CD4-positive, CD25-positive, alpha-beta regulatory T cell (primary cell): Measurements from ENCODE around the gene BTRC. TPM values are rescaled to one million over a fixed set of nuclear protein-coding genes. Genes with fewer than 3 reads are reported as not detected.
A peak's percentile ranks its signal among the peaks of the same experiment; 100 is the strongest.

Source experiments
- ATAC-seq, 2 donors: fragments of 150-1000 bp; cut with Tn5 transposase; one replicate each; pipeline ENCODE4 v1.10.0; 2021; ENCODE audit warnings: low read depth in 2 of 2, moderate number of reproducible peaks in 2 of 2, moderate library complexity in 1 of 2
- DNase-seq, 3 donors: peaks; one replicate each; pipeline versions ENCODE4 v3.0.0 to v3.0.0-alpha.2; 2012 to 2022; ENCODE audit warnings: mixed read lengths in 1 of 3
- H3K27ac ChIP-seq: one replicate; pipeline ENCODE4 v1.7.0; 2013; ENCODE audit warnings: mild to moderate bottlenecking, low read length; ENCODE audit not compliant: insufficient read depth, poor library complexity, severe bottlenecking
- H3K27me3 ChIP-seq: one replicate; pipeline ENCODE4 v1.7.0; 2013; ENCODE audit warnings: low read length; ENCODE audit not compliant: control insufficient read depth, insufficient read depth
- H3K36me3 ChIP-seq: one replicate; pipeline ENCODE4 v1.7.0; 2013; ENCODE audit warnings: mild to moderate bottlenecking, low read length, moderate library complexity; ENCODE audit not compliant: control insufficient read depth, insufficient read depth
- H3K4me1 ChIP-seq: 2 replicates; pipeline ENCODE4 v1.7.0; 2013; ENCODE audit warnings: mild to moderate bottlenecking, low read length; ENCODE audit not compliant: insufficient read depth, control insufficient read depth, poor library complexity, severe bottlenecking
- H3K4me3 ChIP-seq: one replicate; pipeline ENCODE4 v1.7.0; 2013; ENCODE audit warnings: low read depth, mild to moderate bottlenecking, low read length, moderate library complexity
- H3K9me3 ChIP-seq, 2 experiments: 1 replicate in 1 of 2; 2 replicates in 1 of 2; pipeline ENCODE4 v1.7.0; 2013; ENCODE audit warnings: low read length in 2 of 2, mild to moderate bottlenecking in 1 of 2, moderate library complexity in 1 of 2; ENCODE audit not compliant: control insufficient read depth in 2 of 2
- H3K27ac Mint-ChIP-seq, 3 donors: one replicate each; pipeline ENCODE4 v1.8.0; 2020 to 2022; ENCODE audit warnings: mild to moderate bottlenecking in 3 of 3, mixed read lengths in 3 of 3, moderate library complexity in 2 of 3
- H3K27me3 Mint-ChIP-seq: one replicate; pipeline ENCODE4 v1.8.0; 2022; ENCODE audit warnings: mild to moderate bottlenecking, mixed read lengths
- H3K36me3 Mint-ChIP-seq: one replicate; pipeline ENCODE4 v1.8.0; 2020; ENCODE audit warnings: mixed read lengths
- H3K4me1 Mint-ChIP-seq, 4 donors: one replicate each; pipeline ENCODE4 v1.8.0; 2020 to 2022; ENCODE audit warnings: mixed read lengths in 4 of 4, mild to moderate bottlenecking in 1 of 4
- H3K4me3 Mint-ChIP-seq, 4 donors: one replicate each; pipeline ENCODE4 v1.8.0; 2020 to 2022; ENCODE audit warnings: mild to moderate bottlenecking in 4 of 4, mixed read lengths in 4 of 4, moderate library complexity in 3 of 4
- H3K9me3 Mint-ChIP-seq, 7 donors: one replicate each; pipeline ENCODE4 v1.8.0; 2020 to 2022; ENCODE audit warnings: mixed read lengths in 7 of 7, mild to moderate bottlenecking in 3 of 7, moderate library complexity in 2 of 7
- polyA plus RNA-seq, 4 donors: library from polyadenylated mRNA; unstranded; fragments of 300-500 nt; fragmentation: Illumina TruSeq; gene quantifications; one replicate each; pipeline ENCODE4 v1.2.3, GENCODE V29; 2021
- total RNA-seq: library from RNA; stranded (reverse); gene quantifications from one replicate; pipeline ENCODE4 v1.2.3, GENCODE V29; 2022

The BTRC gene
- total RNA-seq = 17.8 TPM
- polyA plus RNA-seq = 1 to 10 TPM; 6.1 to 9.6 (median 8.1) TPM

DNA sequence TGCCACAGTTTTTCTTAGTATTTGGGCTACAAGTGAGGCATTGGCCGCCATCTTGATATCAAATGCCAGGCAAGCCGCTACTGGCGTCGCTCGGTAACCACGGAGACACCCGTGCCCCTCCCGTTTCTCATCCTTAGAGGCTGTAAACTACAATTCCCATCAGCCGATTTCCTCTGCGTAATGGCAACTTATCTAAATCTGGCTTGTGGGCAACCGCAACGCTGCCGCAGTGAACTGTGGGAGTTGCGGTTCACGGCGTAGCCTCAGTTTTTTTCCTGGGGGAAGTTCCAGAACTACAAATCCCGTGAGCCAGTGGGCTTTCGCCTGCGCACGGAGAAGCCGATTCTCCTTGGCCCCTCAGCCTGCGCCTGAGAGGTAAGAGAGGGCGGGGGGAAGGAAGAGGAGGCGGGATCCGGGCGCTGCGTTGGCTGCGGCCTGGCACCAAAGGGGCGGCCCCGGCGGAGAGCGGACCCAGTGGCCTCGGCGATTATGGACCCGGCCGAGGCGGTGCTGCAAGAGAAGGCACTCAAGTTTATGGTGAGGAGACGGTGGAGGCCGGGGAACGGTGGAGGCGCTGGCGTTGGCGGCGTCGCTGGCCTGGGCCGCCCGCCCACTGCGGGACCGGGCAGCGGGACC is at the start of gene BTRC:
BTRC (plus strand) TSS at position 474 of the 636 bp plus-strand sequence; CDS start at position 490, 16 bp downstream.
- Mint-ChIP-seq H3K9me3 (peaks cover 0 to 4% (median 0%) of the 10 kb centered on the region in 7 donors), H3K4me3 (peak within 1 kb of the TSS; percentile 93 to 99 (median 97))
- no peaks in the 10 kb centered on the region for H3K36me3 ChIP-seq

DNA sequence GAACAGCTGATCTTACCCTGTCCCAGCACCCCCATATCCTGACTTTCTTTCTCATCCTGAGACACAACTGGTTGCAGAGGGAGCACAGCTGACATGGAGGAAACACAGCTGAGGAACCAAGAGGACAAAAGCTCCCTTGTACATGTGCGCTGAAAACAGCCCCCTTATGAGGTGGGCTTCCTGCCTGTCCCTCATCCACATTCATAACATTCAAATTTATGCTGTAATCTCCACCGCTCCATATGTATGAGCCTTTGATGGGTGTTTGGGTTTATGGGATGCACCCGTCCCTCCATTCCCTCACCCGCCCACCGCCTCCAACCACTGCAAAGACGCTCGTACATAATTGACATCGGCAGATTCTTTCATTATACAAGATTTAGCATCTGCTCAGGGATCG is 49.6 kb upstream of the BTRC start:
- H3K27ac Mint-ChIP-seq = no peak overlapping the region
- H3K27me3 Mint-ChIP-seq = peaks cover 80% of the 10 kb centered on the region
- no peaks in the 10 kb centered on the region for H3K4me1 ChIP-seq
- no peak overlapping the region for H3K4me3 Mint-ChIP-seq
- H3K9me3 Mint-ChIP-seq = no peaks in the 10 kb centered on the region
- no peak overlapping the region for H3K4me3 ChIP-seq
- no peaks in the 10 kb centered on the region for H3K36me3 ChIP-seq
- H3K27ac ChIP-seq = no peak overlapping the region
- no peak for ATAC-seq
- DNase-seq = no peak
- H3K36me3 Mint-ChIP-seq = no peaks in the 10 kb centered on the region
- H3K27me3 ChIP-seq = peaks cover 9% of the 10 kb centered on the region
- H3K9me3 ChIP-seq = no peaks in the 10 kb centered on the region
- no peaks in the 10 kb centered on the region for H3K4me1 Mint-ChIP-seq

More for the DNA sequence above, at the start of gene BTRC:
- peaks cover 10% of the 10 kb centered on the region for H3K4me1 ChIP-seq
- no peaks in the 10 kb centered on the region for H3K9me3 ChIP-seq
- peak within 1 kb of the TSS; percentile 85 for H3K27ac ChIP-seq
- H3K4me3 ChIP-seq = peak within 1 kb of the TSS; percentile 87
- H3K4me1 Mint-ChIP-seq = peaks cover 19 to 41% (median 28%) of the 10 kb centered on the region in 4 donors
- ATAC-seq = peak; percentile 93 to 94
- peaks cover 22% of the 10 kb centered on the region for H3K27me3 Mint-ChIP-seq
- H3K27ac Mint-ChIP-seq = peak within 1 kb of the TSS; percentile 97
- peaks cover 13% of the 10 kb centered on the region for H3K36me3 Mint-ChIP-seq
- DNase-seq = peak; percentile 95 to 100 (median 98)
- peaks cover 10% of the 10 kb centered on the region for H3K27me3 ChIP-seq

DNA sequence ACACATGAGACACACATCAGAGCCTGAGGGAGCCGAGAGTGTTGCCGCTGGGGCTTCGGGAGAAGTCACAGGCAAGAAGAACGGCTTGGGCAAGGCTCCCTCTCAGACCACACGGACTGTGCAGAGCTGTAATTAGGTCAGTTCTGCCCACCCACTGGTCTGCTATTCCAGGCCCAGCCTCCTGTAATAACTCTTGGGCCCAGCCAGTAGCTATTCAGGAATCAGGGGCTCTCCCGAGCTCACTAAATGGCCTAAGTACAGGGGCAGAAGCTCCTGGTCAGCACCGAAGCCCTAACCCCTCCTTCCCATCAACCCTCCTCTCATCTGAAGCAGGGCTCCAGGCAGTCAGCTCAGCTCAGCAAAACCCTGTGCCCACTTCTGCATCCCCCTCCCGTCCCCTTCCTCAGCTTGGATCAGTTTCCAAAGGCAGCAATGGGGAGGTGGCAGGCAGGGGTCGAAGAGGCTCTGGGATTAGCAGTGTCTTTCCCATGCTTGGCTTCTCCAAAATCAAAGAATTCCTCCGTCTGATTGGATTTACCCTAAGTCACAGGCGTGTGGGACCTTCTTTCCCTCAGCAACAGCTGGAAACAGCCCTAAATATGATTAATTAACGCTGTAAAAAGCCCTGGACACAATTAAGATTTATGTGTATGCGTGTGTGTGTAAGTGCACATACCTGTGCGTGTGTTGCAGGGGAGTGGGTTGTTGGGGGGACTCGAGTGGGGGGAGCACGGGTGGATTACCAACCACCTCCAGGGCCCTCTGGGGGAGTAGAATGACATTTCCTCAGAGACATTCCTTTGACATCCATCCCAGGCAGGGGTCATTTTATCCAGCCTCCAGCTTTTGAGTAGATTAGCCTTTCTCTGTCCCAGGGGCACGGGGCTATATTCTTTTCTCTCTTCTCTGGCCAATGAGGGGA is 48.4 kb upstream of the BTRC start:
- H3K36me3 ChIP-seq = no peaks in the 10 kb centered on the region
- H3K4me3 ChIP-seq = no peak overlapping the region
- no peaks in the 10 kb centered on the region for H3K4me1 ChIP-seq
- H3K27me3 Mint-ChIP-seq = peaks cover 84% of the 10 kb centered on the region
- peaks cover 0 to 2% (median under 1%) of the 10 kb centered on the region in 4 donors for H3K4me1 Mint-ChIP-seq
- no peak overlapping the region for H3K4me3 Mint-ChIP-seq
- H3K9me3 ChIP-seq = no peaks in the 10 kb centered on the region
- H3K27ac ChIP-seq = no peak overlapping the region
- peaks cover 9% of the 10 kb centered on the region for H3K27me3 ChIP-seq
- H3K36me3 Mint-ChIP-seq = no peaks in the 10 kb centered on the region
- no peak overlapping the region for H3K27ac Mint-ChIP-seq
- ATAC-seq (no peak), DNase-seq (no peak)
- peaks cover 0 to 2% (median 0%) of the 10 kb centered on the region in 7 donors for H3K9me3 Mint-ChIP-seq

DNA sequence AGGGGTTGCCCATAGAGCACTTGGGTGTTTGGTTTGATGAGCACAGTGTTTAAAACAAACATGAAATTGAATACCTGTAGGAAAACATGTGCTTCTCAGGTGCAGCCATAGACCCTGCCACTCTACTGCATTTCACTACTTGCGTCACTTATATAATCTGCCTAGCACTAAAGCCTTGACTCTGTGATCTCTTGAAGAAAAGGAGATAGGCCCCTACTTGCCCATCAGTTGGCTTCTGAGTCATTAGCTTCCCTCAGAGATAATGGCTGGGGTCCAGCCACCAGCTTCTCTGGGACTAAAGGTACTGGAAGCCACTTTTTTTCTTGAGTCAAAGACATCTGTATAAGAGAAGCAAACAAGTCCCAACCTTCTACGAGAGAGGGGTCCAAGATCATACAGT is 45.9 kb upstream of the BTRC start:
- H3K27me3 ChIP-seq = peaks cover 19% of the 10 kb centered on the region
- H3K27me3 Mint-ChIP-seq = peaks cover 88% of the 10 kb centered on the region

DNA sequence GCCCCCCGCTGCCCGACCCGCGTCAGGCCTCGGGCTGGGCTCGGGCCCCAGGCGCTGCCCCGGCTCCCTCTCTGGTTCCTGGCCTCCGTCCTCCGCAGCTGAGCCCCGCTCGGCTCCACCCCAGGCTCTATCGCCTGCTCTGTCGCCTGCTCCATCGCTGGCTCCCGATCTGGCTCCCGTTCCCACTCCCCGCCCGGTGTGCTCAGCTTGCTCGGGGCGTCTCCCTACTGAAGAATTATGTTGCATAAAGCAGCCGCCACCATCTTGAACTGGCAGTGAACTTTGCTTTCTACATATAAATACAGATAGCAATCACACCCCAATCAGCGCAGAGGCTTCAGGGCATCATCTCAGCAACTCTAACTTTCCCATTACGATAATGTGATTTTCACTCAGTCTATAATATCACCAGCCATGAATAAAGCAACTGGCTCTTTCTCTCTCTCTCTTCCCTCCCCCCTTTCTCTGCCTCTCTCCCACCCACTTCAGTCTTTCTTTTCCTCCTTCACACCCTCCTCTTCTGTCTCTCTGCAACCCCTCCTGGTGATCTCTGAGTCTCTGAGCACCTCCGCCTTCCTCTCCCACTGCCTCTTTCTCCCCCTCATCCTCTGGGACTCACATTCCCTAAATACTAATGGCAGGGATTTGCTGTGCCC is 43.3 kb upstream of the BTRC start:
- no peak overlapping the region for H3K27ac Mint-ChIP-seq
- no peak for ATAC-seq
- peaks cover 79% of the 10 kb centered on the region for H3K27me3 Mint-ChIP-seq
- Histone ChIP-seq H3K27me3 (peaks cover 19% of the 10 kb centered on the region), H3K9me3 (no peaks in the 10 kb centered on the region), H3K36me3 (no peaks in the 10 kb centered on the region), H3K27ac (no peak overlapping the region), H3K4me3 (no peak overlapping the region), H3K4me1 (no peaks in the 10 kb centered on the region)
- H3K4me3 Mint-ChIP-seq = peak overlapping the region in 2 of 4 donors; percentile 59 to 86
- no peak for DNase-seq
- H3K9me3 Mint-ChIP-seq = peaks cover 0 to 2% (median 0%) of the 10 kb centered on the region in 7 donors
- H3K4me1 Mint-ChIP-seq = peaks cover 0 to 8% (median 2%) of the 10 kb centered on the region in 4 donors
- H3K36me3 Mint-ChIP-seq = no peaks in the 10 kb centered on the region

More for the DNA sequence above, 45.9 kb upstream of the BTRC start:
- DNase-seq (no peak), ATAC-seq (no peak)
- Histone ChIP-seq H3K4me1 (no peaks in the 10 kb centered on the region), H3K4me3 (no peak overlapping the region), H3K9me3 (no peaks in the 10 kb centered on the region), H3K27ac (no peak overlapping the region), H3K36me3 (no peaks in the 10 kb centered on the region)
- no peak overlapping the region for H3K4me3 Mint-ChIP-seq
- H3K27ac Mint-ChIP-seq = no peak overlapping the region
- H3K9me3 Mint-ChIP-seq = peaks cover 0 to 2% (median 0%) of the 10 kb centered on the region in 7 donors
- H3K36me3 Mint-ChIP-seq = no peaks in the 10 kb centered on the region
- H3K4me1 Mint-ChIP-seq = peaks cover 0 to 8% (median 2%) of the 10 kb centered on the region in 4 donors

DNA sequence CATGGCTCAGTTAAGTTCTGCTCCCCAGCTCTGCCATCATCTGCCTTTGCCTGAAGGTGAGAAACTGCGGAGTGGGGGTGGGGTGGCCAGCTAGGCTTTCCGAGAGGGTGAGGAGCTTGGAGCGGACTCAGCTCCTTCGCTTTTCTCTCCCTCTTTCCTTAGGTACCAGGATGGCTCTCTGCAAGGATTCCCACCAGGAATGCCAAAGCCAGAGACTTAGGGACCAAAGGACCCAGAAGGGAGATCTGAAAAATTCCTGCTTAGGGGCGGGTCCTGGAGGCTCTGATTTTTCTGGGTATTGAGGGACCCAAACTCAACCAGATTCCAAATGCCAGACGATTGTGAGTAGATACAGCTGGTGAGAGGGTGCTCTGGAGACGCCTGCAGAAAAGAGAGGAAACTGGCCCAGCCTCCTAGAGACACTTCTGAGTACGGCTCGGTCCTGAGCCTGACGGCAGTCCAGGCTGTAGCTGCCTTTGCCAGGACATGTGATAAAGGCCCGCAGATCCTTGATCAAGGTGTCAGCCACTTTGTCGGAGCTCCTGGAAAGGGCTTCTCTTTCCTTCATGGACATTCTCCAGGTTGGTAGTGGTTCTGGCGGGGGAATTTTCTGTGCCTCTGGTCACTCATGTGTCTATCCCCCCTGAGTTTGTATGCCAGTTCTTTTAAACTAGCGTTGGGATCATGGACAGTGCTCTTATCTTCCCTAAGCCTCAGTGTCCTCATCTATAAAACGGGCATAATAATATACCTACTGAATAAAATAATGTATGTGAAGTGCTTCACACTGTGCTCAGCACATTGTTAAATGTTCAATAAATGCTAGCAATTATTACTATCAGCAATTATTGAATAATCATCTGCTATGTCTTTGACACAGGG is 42.5 kb upstream of the BTRC start:
- Mint-ChIP-seq H3K36me3 (no peaks in the 10 kb centered on the region), H3K27ac (peak overlapping the region in 1 of 3 donors; percentile 11), H3K4me1 (peaks cover 0 to 8% (median 2%) of the 10 kb centered on the region in 4 donors), H3K27me3 (peaks cover 71% of the 10 kb centered on the region), H3K4me3 (peak overlapping the region in 2 of 4 donors; percentile 33 to 86), H3K9me3 (peaks cover 0 to 2% (median 0%) of the 10 kb centered on the region in 7 donors)
- Histone ChIP-seq H3K9me3 (no peaks in the 10 kb centered on the region), H3K4me1 (no peaks in the 10 kb centered on the region), H3K27me3 (peaks cover 19% of the 10 kb centered on the region), H3K4me3 (no peak overlapping the region), H3K27ac (no peak overlapping the region), H3K36me3 (no peaks in the 10 kb centered on the region)
- no peak for ATAC-seq
- DNase-seq = no peak
